Mammary epithelial cell (primary cell): Measurements from ENCODE around the gene LPCAT1.
"Not testable (repeated sequence)": the region's sequence is repeated elsewhere in the genome, so short reads cannot be mapped to it uniquely, and the experiment has no call there.

ENCODE experiments used
- EZH2 ChIP-seq: IDR thresholded peaks from 2 replicates; pipeline ENCODE4 v1.6.1; 2012; ENCODE audit warnings: low read length, inconsistent platforms, borderline replicate concordance
- TF ChIP-seq, protein P1 (sequence below), 2 donors: IDR thresholded peaks in 1 of 2; conservative IDR thresholded peaks in 1 of 2; 2 replicates each; pipeline ENCODE4 v1.5.1; 2011 to 2012; ENCODE audit warnings: inconsistent platforms in 2 of 2, low read length in 2 of 2, mild to moderate bottlenecking in 2 of 2, control low read depth in 1 of 2, low read depth in 1 of 2; ENCODE audit not compliant: insufficient read depth in 1 of 2; ENCODE audit errors: extremely low read depth in 1 of 2

DNA sequence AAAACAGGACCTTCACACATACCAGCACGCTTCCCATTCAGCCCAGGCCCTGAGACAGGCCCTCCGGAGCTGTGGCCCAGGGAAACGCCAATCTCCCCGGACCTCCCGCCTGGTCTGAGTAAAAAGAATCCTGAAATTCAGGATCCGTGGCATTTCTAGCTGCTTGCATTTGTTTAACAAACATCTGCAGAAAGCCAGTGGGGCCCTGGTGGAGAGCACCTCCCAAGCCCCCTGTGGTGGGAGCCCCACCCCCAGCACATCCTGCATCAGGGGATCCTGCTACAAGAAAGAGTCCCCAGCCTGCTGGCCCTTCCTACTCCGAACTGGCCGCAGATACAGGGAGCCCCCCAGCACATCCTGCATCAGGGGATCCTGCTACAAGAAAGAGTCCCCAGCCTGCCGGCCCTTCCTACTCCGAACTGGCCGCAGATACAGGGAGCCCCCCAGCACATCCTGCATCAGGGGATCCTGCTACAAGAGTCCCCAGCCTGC lies 8.9 kb downstream of the LPCAT1 start:
- TF ChIP-seq, protein P1, sequence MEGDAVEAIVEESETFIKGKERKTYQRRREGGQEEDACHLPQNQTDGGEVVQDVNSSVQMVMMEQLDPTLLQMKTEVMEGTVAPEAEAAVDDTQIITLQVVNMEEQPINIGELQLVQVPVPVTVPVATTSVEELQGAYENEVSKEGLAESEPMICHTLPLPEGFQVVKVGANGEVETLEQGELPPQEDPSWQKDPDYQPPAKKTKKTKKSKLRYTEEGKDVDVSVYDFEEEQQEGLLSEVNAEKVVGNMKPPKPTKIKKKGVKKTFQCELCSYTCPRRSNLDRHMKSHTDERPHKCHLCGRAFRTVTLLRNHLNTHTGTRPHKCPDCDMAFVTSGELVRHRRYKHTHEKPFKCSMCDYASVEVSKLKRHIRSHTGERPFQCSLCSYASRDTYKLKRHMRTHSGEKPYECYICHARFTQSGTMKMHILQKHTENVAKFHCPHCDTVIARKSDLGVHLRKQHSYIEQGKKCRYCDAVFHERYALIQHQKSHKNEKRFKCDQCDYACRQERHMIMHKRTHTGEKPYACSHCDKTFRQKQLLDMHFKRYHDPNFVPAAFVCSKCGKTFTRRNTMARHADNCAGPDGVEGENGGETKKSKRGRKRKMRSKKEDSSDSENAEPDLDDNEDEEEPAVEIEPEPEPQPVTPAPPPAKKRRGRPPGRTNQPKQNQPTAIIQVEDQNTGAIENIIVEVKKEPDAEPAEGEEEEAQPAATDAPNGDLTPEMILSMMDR (conservative IDR thresholded peaks at IDR 0.05 in 1 of 2, IDR thresholded peaks at IDR 0.05 in 1 of 2; ENCODE audit: extremely low read depth in 1 of 2, insufficient read depth in 1 of 2, low read depth in 1 of 2, low read length in 2 of 2): not testable (repeated sequence)
- TF ChIP-seq EZH2: not testable (repeated sequence)
